Vagina (tissue), 2 donors: ENCODE data around the gene KCNG2.

Source experiments
- POLR2A ChIP-seq, 2 donors: fragments of 450-650 bp; IDR thresholded peaks; one replicate each; pipeline ENCODE4 v1.6.1; 2017; ENCODE audit warnings: antibody characterized with exemption in 2 of 2, mild to moderate bottlenecking in 2 of 2, moderate library complexity in 2 of 2
- POLR2AphosphoS5 ChIP-seq, 2 donors: sonication (generic); formaldehyde crosslinking; IDR thresholded peaks; one replicate each; pipeline ENCODE4 v1.9.0; 2017; ENCODE audit warnings: antibody characterized with exemption in 2 of 2, mild to moderate bottlenecking in 2 of 2, low read depth in 1 of 2; ENCODE audit not compliant: insufficient read depth in 1 of 2
- TF ChIP-seq, protein P1 (sequence below), 3 experiments: fragments of 450-650 bp in 2 of 3; fragments of 200-600 bp in 1 of 3; sonication (generic) in 1 of 3; IDR thresholded peaks; one replicate each; pipeline ENCODE4 v1.5.1; 2017 to 2019; ENCODE audit warnings: antibody characterized with exemption in 3 of 3, mild to moderate bottlenecking in 2 of 3, moderate library complexity in 2 of 3

DNA sequence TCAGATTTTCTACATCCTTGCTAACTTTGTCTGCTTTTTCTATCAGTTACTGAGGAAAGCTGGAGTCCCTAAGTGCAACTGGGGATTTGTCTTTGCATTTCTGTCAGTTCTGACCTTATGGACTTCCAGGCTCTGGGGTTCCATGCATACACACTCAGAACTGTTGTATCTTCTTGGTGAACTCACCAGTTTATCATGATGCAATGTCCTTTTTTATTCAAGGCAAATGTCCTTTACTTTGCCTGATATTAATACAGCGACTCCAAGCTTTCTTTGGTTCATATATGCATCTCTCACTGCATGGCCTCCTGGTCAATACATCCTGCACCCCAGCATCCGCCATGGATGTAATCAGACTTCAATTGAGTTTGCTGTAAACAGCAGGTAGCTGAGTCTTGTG, 109.0 kb downstream of the KCNG2 start:
- TF ChIP-seq, protein P1, sequence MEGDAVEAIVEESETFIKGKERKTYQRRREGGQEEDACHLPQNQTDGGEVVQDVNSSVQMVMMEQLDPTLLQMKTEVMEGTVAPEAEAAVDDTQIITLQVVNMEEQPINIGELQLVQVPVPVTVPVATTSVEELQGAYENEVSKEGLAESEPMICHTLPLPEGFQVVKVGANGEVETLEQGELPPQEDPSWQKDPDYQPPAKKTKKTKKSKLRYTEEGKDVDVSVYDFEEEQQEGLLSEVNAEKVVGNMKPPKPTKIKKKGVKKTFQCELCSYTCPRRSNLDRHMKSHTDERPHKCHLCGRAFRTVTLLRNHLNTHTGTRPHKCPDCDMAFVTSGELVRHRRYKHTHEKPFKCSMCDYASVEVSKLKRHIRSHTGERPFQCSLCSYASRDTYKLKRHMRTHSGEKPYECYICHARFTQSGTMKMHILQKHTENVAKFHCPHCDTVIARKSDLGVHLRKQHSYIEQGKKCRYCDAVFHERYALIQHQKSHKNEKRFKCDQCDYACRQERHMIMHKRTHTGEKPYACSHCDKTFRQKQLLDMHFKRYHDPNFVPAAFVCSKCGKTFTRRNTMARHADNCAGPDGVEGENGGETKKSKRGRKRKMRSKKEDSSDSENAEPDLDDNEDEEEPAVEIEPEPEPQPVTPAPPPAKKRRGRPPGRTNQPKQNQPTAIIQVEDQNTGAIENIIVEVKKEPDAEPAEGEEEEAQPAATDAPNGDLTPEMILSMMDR (IDR thresholded peaks at IDR 0.05), result no peak
- TF ChIP-seq POLR2A (IDR thresholded peaks at IDR 0.05), result no peak
- no peak for TF ChIP-seq POLR2AphosphoS5 (IDR thresholded peaks at IDR 0.05; ENCODE audit: insufficient read depth in 1 of 2, low read depth in 1 of 2)
